ENCODE data around the gene HTT. TPM values are rescaled to one million over a fixed set of nuclear protein-coding genes. Genes with fewer than 3 reads are reported as not detected.

HTT gene
- total and polyA plus RNA-seq, 10 donors = 10.0 to 124 (median 84.4) TPM

- 82 to 89% (median 85%) methylated on average over 12 of the region's 12 CpGs for WGBS, 5 donors
- intact Hi-C loops (cut with DNase I; ENCODE audit: low total_unique reads) = no loop called here
- H3K27me3 ChIP-seq (replicated peaks in 1 of 7) = no peaks in the 10 kb centered on the region
- no peak overlapping the region for H3K27ac ChIP-seq
- no peak overlapping the region for H3K4me3 ChIP-seq
- no peaks in the 10 kb centered on the region for H3K4me1 ChIP-seq
- H3K9me3 ChIP-seq = no peaks in the 10 kb centered on the region
- TF ChIP-seq POLR2AphosphoS5 (IDR thresholded peaks at IDR 0.05) (no peak), POLR2A (IDR thresholded peaks at IDR 0.05) (no peak)
- TF ChIP-seq, protein P1, sequence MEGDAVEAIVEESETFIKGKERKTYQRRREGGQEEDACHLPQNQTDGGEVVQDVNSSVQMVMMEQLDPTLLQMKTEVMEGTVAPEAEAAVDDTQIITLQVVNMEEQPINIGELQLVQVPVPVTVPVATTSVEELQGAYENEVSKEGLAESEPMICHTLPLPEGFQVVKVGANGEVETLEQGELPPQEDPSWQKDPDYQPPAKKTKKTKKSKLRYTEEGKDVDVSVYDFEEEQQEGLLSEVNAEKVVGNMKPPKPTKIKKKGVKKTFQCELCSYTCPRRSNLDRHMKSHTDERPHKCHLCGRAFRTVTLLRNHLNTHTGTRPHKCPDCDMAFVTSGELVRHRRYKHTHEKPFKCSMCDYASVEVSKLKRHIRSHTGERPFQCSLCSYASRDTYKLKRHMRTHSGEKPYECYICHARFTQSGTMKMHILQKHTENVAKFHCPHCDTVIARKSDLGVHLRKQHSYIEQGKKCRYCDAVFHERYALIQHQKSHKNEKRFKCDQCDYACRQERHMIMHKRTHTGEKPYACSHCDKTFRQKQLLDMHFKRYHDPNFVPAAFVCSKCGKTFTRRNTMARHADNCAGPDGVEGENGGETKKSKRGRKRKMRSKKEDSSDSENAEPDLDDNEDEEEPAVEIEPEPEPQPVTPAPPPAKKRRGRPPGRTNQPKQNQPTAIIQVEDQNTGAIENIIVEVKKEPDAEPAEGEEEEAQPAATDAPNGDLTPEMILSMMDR (IDR thresholded peaks at IDR 0.05 in 8 of 11, conservative IDR thresholded peaks at IDR 0.05 in 3 of 11) = no peak
- DNase-seq = no peak
- H3K36me3 ChIP-seq = peaks cover 12 to 100% (median 74%) of the 10 kb centered on the region in 6 donors
Measured at GRCh38 chr4:3174371-3175338, 100.2 kb downstream of the HTT start.

GRCh38 chr4:3176367-3177229 is 102.1 kb downstream of the HTT start:
- Histone ChIP-seq H3K4me3 (no peak overlapping the region), H3K9me3 (no peaks in the 10 kb centered on the region), H3K4me1 (no peaks in the 10 kb centered on the region), H3K27ac (no peak overlapping the region), H3K36me3 (peaks cover 12 to 100% (median 88%) of the 10 kb centered on the region in 6 donors), H3K27me3 (replicated peaks in 1 of 7) (no peaks in the 10 kb centered on the region)
- DNase-seq = no peak
- 85 to 94% (median 93%) methylated on average over 11 of the region's 11 CpGs for WGBS, 5 donors
- intact Hi-C loops (cut with DNase I; ENCODE audit: low total_unique reads) = no loop called here
- no peak for TF ChIP-seq POLR2AphosphoS5 (IDR thresholded peaks at IDR 0.05)
- TF ChIP-seq, protein P1 (IDR thresholded peaks at IDR 0.05 in 8 of 11, conservative IDR thresholded peaks at IDR 0.05 in 3 of 11) = no peak
- no peak for TF ChIP-seq POLR2A (IDR thresholded peaks at IDR 0.05)

DNA sequence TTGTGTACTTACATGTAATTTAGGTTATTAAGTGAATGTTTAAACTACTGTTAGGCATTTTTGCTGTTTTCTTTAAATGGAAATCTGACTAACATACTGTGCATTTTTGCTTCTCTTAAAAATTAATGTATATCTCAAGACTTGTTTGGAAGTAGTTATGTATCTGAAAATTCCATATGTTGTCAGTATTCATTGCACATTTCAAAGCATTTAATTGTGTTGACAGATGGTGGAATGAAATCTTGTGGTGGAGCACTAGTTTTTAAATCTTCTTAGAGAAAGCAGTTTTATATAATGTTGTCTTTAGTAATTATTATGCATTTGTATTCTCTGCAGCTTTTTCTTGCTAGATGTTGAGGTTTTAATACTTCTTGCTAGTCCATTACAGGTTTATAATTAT is 102.9 kb downstream of the HTT start:
- DNase-seq = no peak
- Histone ChIP-seq H3K9me3 (no peaks in the 10 kb centered on the region), H3K4me3 (no peak overlapping the region), H3K27ac (no peak overlapping the region), H3K27me3 (replicated peaks in 1 of 7) (no peaks in the 10 kb centered on the region), H3K4me1 (no peaks in the 10 kb centered on the region), H3K36me3 (peaks cover 9 to 100% (median 88%) of the 10 kb centered on the region in 6 donors)
- no peak for TF ChIP-seq POLR2A (IDR thresholded peaks at IDR 0.05)
- TF ChIP-seq POLR2AphosphoS5 (IDR thresholded peaks at IDR 0.05) = no peak
- TF ChIP-seq, protein P1 (IDR thresholded peaks at IDR 0.05 in 8 of 11, conservative IDR thresholded peaks at IDR 0.05 in 3 of 11) = no peak
- intact Hi-C loops (cut with DNase I; ENCODE audit: low total_unique reads) = no loop called here

Data from spleen (tissue), 11 donors.